A673 (cell line): ENCODE measurements around the gene KISS1R. TPM values are rescaled to one million over a fixed set of nuclear protein-coding genes. Genes with fewer than 3 reads are reported as not detected.

ENCODE experiments used
- BruUV-seq: library from RNA; stranded (reverse); fragments of 400-500 nt; replicated peaks from 2 replicates; lab custom pipeline; 2021; lab: Mats Ljungman, UMichigan
- CTCF ChIA-PET: fragments of 300-600 bp; sonication (Branson Sonifier 250); formaldehyde crosslinking; loops from one replicate; lab custom pipeline; 2022; ENCODE audit warnings: antibody characterized with exemption; lab: Charles Lee
- POLR2A ChIA-PET: fragments of 300-600 bp; sonication (Branson Sonifier 250); formaldehyde crosslinking; loops from one replicate; lab custom pipeline; 2022; ENCODE audit warnings: antibody characterized with exemption; ENCODE audit not compliant: low non-redundant PET; lab: Charles Lee
- DNase-seq: peaks from one replicate; pipeline ENCODE4 v3.0.0-alpha.2; 2015; ENCODE audit warnings: low spot score
- H3K27ac ChIP-seq: fragments of 200-600 bp; sonication (generic); 2 replicates; pipeline ENCODE4 v1.5.1; 2016; ENCODE audit warnings: mixed run types, low read depth, mild to moderate bottlenecking, mixed read lengths, antibody characterized with exemption, low read length; ENCODE audit not compliant: poor library complexity, severe bottlenecking
- H3K27me3 ChIP-seq: fragments of 200-600 bp; sonication (generic); replicated peaks from 2 replicates; pipeline ENCODE4 v1.6.1; 2017; ENCODE audit warnings: mixed run types, low read depth, mild to moderate bottlenecking, mixed read lengths, antibody characterized with exemption, low read length; ENCODE audit not compliant: insufficient read depth, poor library complexity
- H3K36me3 ChIP-seq: fragments of 200-600 bp; sonication (generic); 2 replicates; pipeline ENCODE4 v1.6.1; 2016; ENCODE audit warnings: mixed run types, mild to moderate bottlenecking, mixed read lengths, antibody characterized with exemption, low read length; ENCODE audit not compliant: insufficient read depth, poor library complexity, severe bottlenecking
- H3K4me1 ChIP-seq: fragments of 200-600 bp; sonication (generic); 2 replicates; pipeline ENCODE4 v1.6.1; 2017; ENCODE audit warnings: mixed run types, mild to moderate bottlenecking, mixed read lengths, antibody characterized with exemption, low read length; ENCODE audit not compliant: insufficient read depth, poor library complexity, severe bottlenecking
- H3K4me3 ChIP-seq: fragments of 200-600 bp; sonication (generic); 2 replicates; pipeline ENCODE4 v1.5.1; 2016; ENCODE audit warnings: low read depth, mixed run types, mild to moderate bottlenecking, mixed read lengths, low read length; ENCODE audit not compliant: poor library complexity, severe bottlenecking
- H3K9me3 ChIP-seq: fragments of 200-600 bp; sonication (generic); 2 replicates; pipeline ENCODE4 v1.6.1; 2016; ENCODE audit warnings: mixed run types, low read depth, mild to moderate bottlenecking, mixed read lengths, antibody characterized with exemption, low read length; ENCODE audit not compliant: poor library complexity, severe bottlenecking
- CTCF ChIP-seq: fragments of 300-800, 200-600 bp; sonication (generic); conservative IDR thresholded peaks from 2 replicates; pipeline ENCODE4 v1.5.1; 2017; ENCODE audit warnings: low read depth, mild to moderate bottlenecking, antibody characterized with exemption, low read length, moderate library complexity, mixed read lengths
- EZH2 ChIP-seq: fragments of 200-600 bp; sonication (generic); IDR thresholded peaks from 2 replicates; pipeline ENCODE4 v1.6.1; 2017; ENCODE audit warnings: borderline replicate concordance, low read depth, mild to moderate bottlenecking, mixed read lengths, antibody characterized with exemption, low read length; ENCODE audit not compliant: poor library complexity, severe bottlenecking
- intact Hi-C: fragments of 100-400 bp; cut with micrococcal nuclease; formaldehyde crosslinking; loops from one replicate; pipeline ENCODE4 v1.10.0; 2022; ENCODE audit not compliant: unreplicated experiment
- total RNA-seq: library from RNA; stranded (reverse); gene quantifications from 2 replicates; pipeline ENCODE4 v1.2.3, GENCODE V29; 2021

KISS1R gene
- total RNA-seq, 1 experiment from 2014 or later = not detected

GRCh38 chr19:947707-948539 lies 30.8 kb downstream of the KISS1R start:
- TF ChIP-seq EZH2 (no peak), CTCF (no peak)
- H3K4me3 ChIP-seq = no peak overlapping the region
- ChIA-PET CTCF (no interaction called here), POLR2A (no interaction called here)
- no peak overlapping the region for H3K27ac ChIP-seq
- intact Hi-C loops = no loop called here
- no peak for DNase-seq
- BruUV-seq = no TSS peak
- no peaks in the 10 kb centered on the region for H3K36me3 ChIP-seq
- H3K4me1 ChIP-seq = peaks cover 5% of the 10 kb centered on the region
- no peaks in the 10 kb centered on the region for H3K27me3 ChIP-seq
- no peaks in the 10 kb centered on the region for H3K9me3 ChIP-seq

DNA sequence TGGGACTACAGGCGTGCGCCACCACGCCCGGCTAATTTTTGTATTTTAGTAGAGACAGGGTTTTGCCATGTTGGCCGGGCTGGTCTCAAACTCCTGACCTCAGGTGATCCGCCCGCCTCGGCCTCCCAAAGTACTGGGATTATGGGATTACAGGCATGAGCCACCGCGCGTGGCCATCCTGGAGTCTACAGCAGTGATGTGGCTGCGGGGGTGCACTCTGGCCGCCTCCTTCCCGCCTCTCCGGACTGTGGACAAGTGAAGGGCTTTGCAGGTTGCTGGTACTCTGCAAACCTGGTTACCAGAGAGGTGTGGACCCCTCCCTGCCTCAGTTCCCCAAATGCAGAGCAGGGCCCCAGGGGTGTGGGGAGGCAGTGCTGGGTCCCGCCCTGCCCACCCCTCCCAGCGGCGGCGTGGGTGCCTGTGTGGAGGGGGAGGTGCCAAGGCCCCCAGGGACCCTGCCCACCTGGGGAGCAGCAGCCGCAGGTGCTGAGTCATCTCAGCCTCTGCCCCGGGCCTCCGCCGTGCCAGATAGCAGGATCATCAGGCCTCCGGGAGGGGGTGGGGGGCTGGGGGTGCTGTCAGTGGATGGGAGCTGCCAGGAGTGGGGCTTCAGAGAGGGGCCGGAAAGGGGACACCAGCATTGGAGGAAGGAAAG lies 31.8 kb downstream of the KISS1R start:
- H3K27ac ChIP-seq = no peak overlapping the region
- no peaks in the 10 kb centered on the region for H3K27me3 ChIP-seq
- ChIA-PET POLR2A (no interaction called here), CTCF (no interaction called here)
- peaks cover 10% of the 10 kb centered on the region for H3K4me1 ChIP-seq
- intact Hi-C loops = no loop called here
- TF ChIP-seq CTCF (no peak), EZH2 (no peak)
- H3K4me3 ChIP-seq = no peak overlapping the region
- BruUV-seq = no TSS peak
- H3K36me3 ChIP-seq = no peaks in the 10 kb centered on the region
- no peak for DNase-seq
- H3K9me3 ChIP-seq = no peaks in the 10 kb centered on the region

GRCh38 chr19:950352-951066 lies 33.4 kb downstream of the KISS1R start:
- CTCF ChIA-PET = no interaction called here

More at GRCh38 chr19:950352-951066, 33.4 kb downstream of the KISS1R start:
- no peak overlapping the region for H3K27ac ChIP-seq
- no peak overlapping the region for H3K4me3 ChIP-seq
- TF ChIP-seq EZH2 (no peak), CTCF (no peak)
- H3K9me3 ChIP-seq = no peaks in the 10 kb centered on the region
- H3K36me3 ChIP-seq = no peaks in the 10 kb centered on the region
- no TSS peak for BruUV-seq
- POLR2A ChIA-PET = no interaction called here
- intact Hi-C loops = no loop called here
- no peak for DNase-seq
- peaks cover 10% of the 10 kb centered on the region for H3K4me1 ChIP-seq
- H3K27me3 ChIP-seq = no peaks in the 10 kb centered on the region
